Measurements from ENCODE around the gene RAB44.

Gene RAB44

GRCh38 chr6:36670271-36670670 is 27.4 kb upstream of the RAB44 start:
- DNase-seq = no peak

DNA sequence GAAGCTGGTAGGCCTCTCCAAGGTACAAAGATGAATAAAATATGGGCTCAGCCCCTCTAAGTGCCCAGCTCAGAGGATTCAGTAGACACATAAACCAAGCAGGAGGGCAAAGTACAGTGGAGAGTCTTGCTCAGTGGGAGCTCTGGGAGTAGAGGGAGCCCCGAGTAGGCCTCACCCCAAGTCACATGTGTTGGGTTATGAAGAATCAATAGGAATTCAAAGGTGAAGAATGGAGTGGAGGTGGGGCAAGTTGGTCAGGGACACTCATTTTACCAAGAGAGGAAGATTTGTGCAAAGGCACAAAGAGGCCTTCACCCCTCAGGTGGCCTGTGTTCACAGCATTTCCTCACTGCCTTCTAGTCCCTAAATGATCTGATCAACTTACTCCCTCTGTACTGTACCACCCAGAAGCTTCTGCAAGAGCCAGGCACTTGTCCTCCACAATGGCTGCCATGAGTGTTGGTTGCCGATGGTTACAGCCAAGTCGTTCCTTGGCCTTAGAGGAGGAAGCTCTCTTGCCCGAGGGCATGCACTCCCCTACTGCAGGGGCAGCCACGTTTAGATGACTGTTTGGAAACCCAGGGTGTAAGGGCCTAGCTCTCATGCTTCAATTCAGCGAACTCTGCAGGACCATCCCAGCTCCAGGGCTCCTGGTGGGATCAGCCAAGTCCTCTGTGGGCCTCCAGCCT is 25.8 kb upstream of the RAB44 start:
- DNase-seq = peak; percentile 77

GRCh38 chr6:36673882-36674281 is 23.7 kb upstream of the RAB44 start:
- DNase-seq = no peak

DNA sequence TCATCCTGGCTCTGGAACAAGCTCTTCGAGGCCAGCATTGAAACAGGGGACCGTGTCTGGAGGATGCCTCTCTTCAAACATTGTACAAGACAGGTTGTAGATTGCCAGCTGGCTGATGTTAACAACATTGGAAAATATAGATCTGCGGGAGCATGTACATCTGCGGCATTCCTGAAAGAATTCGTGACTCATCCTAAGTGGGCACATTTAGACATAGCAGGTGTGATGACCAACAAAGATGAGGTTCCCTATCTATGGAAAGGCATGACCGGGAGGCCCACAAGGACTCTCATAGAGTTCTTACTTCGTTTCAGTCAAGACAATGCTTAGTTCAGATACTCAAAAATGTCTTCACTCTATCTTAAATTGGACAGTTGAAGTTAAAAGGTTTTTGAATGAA is 22.7 kb upstream of the RAB44 start:
- DNase-seq = no peak

- peak; percentile 87 for DNase-seq
Observed at GRCh38 chr6:36676141-36677058, 21.2 kb upstream of the RAB44 start.

GRCh38 chr6:36677059-36677749 is 20.4 kb upstream of the RAB44 start:
- DNase-seq = peak; percentile 73

- DNase-seq = no peak
Observed at GRCh38 chr6:36677753-36678487, 19.7 kb upstream of the RAB44 start.

DNA sequence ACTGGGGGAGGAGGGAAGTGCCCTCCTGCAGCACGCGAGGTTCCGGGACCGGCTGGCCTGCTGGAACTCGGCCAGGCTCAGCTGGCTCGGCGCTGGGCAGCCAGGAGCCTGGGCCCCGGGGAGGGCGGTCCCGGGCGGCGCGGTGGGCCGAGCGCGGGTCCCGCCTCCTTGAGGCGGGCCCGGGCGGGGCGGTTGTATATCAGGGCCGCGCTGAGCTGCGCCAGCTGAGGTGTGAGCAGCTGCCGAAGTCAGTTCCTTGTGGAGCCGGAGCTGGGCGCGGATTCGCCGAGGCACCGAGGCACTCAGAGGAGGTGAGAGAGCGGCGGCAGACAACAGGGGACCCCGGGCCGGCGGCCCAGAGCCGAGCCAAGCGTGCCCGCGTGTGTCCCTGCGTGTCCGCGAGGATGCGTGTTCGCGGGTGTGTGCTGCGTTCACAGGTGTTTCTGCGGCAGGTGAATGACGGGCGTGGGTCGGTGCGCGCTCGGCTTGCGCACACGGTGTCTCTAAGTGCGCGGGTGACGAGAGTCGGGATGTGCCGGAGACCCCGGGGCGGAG is 19.1 kb upstream of the RAB44 start, which contains the start of gene CDKN1A:
Gene CDKN1A, plus strand, starts transcription at position 227 of the 555 bp plus-strand sequence. CDS start 5,388 bp downstream, outside the sequence.
- peak; percentile 95 for DNase-seq

DNA sequence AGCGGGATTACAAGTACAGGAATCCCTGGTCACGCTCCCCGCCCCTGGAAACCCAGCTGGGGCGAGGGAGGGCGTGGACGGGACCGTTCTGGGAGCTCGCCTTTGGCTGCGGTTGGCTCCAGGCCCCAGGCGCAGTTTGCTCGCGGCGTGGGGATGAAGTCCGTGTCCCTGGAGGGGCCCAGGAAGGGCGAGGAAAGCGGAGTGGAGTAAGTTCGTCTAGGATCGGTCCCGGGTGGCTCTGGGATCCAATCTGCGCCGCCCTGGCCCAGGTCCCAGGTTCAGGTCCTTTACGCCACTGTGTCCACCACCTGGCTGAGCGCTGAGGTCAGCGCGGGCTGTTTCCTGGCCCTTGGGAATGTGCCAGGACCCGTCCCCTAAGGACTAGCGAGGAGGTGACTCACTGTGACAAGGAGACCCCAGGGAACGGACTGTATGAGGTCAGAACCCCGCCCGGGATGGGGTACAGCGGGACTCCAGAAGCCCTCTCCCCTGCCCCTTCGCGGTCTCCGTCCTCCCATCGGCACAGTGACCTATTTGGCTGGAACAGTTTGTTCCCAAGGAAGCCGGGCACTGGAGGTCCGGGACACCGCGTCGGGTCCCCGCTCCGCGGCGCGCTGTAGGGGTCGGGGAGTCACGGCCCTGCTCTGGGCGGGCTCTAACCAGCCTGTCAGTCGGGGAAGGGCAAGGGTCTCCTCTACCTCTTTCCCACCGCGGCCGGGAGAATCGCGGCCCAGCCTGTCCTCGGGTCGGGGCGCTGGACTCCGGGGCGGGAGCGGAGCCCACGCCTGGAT is 18.4 kb upstream of the RAB44 start:
- DNase-seq = peak; percentile 81

GRCh38 chr6:36682328-36683144 is 15.1 kb upstream of the RAB44 start:
- peak; percentile 88 for DNase-seq

GRCh38 chr6:36683145-36683655 is 14.4 kb upstream of the RAB44 start:
- DNase-seq = no peak

GRCh38 chr6:36683656-36684446 is 13.8 kb upstream of the RAB44 start:
- DNase-seq = no peak

DNA sequence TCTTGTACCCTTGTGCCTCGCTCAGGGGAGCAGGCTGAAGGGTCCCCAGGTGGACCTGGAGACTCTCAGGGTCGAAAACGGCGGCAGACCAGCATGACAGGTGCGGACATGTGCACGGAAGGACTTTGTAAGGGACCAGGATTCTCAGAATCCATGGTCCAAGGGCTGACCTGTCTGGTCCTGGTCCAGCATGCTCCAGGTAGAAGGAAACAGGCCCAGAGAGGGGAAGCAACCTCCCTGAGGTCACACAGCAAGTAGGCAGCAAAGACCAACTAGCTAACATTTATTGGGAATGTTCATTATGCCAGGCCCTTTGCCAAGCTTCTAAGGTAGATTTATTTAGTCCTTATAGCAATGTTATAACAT is 13.2 kb upstream of the RAB44 start:
- DNase-seq = no peak

DNA sequence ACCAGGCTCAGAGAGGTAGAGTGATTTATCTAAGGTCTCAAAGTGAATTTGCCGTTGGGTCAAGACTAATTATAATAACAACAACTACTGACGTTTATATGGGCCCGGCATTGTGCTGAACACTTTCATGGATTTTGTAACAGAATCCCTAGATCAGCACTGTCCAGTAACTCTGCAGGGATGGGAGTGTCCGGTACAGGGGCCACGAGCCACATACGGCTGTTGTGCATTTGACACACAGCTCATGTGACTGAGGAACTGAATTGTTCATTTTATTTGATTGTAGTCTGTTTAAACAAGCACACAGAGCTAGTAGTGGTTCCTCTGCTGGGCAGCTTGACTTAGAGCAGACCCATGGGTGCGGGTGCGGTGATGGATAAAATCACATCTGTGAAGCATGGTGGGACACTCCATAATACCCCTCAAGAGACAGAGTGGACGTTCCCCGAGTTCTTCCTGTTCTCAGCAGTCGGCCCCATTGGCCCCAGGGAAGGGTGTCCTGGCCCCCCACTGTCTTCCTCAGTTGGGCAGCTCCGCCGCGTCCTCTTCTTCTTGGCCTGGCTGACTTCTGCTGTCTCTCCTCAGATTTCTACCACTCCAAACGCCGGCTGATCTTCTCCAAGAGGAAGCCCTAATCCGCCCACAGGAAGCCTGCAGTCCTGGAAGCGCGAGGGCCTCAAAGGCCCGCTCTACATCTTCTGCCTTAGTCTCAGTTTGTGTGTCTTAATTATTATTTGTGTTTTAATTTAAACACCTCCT is 12.3 kb upstream of the RAB44 start:
- no peak for DNase-seq

DNA sequence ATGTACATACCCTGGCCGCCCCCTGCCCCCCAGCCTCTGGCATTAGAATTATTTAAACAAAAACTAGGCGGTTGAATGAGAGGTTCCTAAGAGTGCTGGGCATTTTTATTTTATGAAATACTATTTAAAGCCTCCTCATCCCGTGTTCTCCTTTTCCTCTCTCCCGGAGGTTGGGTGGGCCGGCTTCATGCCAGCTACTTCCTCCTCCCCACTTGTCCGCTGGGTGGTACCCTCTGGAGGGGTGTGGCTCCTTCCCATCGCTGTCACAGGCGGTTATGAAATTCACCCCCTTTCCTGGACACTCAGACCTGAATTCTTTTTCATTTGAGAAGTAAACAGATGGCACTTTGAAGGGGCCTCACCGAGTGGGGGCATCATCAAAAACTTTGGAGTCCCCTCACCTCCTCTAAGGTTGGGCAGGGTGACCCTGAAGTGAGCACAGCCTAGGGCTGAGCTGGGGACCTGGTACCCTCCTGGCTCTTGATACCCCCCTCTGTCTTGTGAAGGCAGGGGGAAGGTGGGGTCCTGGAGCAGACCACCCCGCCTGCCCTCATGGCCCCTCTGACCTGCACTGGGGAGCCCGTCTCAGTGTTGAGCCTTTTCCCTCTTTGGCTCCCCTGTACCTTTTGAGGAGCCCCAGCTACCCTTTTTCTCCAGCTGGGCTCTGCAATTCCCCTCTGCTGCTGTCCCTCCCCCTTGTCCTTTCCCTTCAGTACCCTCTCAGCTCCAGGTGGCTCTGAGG is 11.5 kb upstream of the RAB44 start:
- DNase-seq = no peak

- DNase-seq = no peak
Observed at GRCh38 chr6:36686668-36687513, 10.7 kb upstream of the RAB44 start.
